GM19351 (cell line): ENCODE data around the gene SH3BP2.
"Not testable (repeated sequence)": the region's sequence is repeated elsewhere in the genome, so short reads cannot be mapped to it uniquely, and the experiment has no call there.

ENCODE experiments used
- ATAC-seq: cut with Tn5 transposase; IDR thresholded peaks from one replicate; pipeline ENCODE4 v1.9.1; 2021; ENCODE audit warnings: mild to moderate bottlenecking, moderate library complexity; ENCODE audit not compliant: unreplicated experiment

SH3BP2 gene

DNA sequence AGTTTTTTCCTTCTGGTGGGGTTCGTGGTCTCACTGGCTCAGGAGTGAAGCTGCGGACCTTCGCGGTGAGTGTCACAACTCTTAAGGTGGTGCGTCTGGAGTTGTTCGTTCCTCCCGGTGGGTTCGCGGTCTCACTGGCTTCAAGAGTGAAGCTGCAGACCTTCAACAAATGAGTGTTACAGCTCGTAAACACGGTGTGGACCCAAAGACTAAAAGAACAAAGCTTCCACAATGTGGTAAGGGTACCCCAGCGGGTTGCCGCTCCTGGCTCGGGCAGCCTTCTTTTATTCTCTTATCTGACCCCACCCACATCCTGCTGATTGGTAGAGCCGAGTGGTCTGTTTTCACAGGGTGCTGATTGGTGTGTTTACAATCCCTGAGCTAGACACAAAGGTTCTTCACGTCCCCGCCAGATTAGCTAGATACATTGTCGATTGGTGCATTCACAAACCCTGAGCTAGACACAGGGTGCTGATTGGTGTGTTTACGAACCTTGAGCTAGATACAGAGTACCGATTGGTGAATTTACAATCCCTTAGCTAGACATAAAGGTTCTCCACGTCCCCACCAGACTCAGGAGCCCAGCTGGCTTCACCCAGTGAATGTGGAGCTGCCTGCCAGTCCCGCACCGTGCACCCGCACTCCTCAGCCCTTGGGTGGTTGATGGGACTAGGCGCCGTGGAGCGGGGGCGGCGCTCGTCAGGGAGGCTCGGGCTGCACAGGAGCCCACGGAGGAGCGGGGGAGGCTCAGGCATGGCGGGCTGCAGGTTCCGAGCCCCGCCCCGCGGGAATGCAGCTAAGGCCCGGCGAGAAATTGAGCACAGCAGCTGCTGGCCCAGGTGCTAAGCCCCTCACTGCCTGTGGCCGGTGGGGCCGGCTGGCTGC is 30.2 kb upstream of the SH3BP2 start:
- ATAC-seq, result not testable (repeated sequence)

DNA sequence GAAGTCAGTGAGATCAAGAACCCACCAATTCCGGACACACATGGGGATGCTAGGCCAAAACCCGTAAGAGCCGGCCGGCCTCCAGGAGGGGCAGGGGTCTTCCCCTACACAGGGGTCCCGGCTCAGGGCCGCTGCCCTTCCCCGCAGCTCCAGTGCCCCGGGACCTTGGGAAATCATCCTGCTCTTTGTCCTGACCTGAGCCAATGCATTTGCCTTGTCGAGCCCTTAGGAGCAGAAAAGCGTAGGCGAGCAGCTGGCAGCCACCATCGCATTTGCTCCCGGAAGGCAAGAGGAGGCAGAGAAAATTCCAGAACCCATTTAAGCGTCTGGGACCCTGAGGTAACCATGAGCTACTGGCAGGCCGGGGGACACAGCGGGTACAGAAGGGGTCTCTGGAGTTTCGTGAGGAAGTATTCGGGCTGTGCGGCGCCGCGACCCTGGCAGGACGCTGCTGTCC is 29.3 kb upstream of the SH3BP2 start:
- ATAC-seq, result no peak

DNA sequence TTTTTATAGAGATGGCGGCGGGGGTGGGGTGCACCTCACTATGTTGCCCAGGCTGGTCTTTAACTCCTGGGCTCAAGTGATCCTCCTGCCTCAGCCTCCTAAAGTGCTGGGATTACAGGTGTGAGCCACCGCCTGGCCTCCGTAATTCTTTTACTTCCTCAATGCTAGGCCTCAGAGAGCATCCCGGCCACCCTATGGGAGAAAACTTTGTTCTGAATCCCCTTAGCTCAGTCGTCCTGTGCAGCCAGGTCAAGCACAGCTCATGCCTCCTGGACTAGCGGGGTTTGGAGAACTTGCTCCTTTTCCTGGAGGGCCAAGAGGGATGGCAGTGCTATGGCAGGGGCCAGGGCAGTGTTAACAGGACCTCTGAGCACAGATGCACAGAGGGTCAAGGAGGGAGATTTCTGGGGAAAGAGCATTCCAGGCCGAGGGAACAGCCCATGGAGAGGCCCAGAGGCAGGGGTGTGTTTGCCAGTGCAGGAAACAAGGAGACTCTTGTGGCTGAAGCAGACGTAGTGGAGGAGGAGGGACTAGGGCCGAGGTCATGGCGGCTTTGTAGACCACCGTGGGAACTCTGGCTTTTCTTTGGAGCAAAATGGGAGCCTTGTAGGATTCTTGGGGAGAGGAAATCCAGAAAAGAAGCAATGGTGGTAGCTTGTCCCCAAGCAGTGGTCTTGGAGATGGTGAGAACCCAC is 26.9 kb upstream of the SH3BP2 start:
- no peak for ATAC-seq

DNA sequence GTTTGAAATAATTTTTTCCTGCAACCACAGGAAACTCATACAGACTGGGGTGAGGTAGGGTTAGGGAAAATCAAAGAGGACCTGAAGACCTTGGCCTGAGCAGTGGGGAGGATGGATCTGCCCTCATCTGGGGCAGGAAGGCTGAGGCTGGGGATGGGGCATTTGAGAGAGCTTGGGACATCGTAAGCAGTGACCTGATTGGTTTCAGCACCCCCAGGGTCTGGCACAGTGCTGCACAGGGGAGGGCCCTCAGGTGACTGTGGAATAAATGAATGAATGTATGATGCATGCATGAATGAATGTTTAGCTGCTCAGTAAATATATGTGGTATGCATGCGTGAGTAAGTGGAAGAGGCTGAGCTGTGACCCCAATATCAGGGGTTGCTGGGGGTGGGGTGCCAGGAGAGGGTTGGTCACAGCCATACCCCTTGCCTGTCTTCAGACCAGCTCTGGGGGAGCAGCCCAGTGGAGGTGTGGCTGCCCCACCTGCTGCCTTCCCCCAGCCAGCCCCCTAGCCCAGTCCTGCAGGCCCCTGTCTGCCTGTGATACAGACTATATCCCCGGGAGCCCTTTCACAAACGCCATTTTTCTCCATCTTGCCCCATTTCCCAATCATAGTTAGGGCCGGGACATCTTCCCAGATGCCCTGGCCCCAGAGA is 25.7 kb upstream of the SH3BP2 start:
- ATAC-seq, result no peak

DNA sequence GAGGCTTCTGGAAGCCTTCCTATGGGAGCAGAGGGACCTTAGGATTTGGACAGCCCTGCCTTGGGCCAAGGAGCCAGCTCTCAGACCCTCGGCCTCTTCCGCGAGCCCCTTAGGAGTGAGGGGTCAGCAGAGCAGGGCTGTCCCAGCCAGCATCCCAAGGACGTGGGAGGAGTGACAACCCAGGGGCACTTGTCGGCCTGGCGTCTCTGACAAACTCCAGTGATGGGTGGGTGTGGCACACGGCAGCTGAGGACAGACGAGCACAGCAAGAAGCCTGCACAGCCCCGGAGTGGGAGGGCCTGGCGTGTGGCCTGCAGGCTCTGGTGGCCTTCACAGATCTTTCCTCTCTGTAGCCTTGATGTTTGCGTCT is 25.2 kb upstream of the SH3BP2 start:
- no peak for ATAC-seq

DNA sequence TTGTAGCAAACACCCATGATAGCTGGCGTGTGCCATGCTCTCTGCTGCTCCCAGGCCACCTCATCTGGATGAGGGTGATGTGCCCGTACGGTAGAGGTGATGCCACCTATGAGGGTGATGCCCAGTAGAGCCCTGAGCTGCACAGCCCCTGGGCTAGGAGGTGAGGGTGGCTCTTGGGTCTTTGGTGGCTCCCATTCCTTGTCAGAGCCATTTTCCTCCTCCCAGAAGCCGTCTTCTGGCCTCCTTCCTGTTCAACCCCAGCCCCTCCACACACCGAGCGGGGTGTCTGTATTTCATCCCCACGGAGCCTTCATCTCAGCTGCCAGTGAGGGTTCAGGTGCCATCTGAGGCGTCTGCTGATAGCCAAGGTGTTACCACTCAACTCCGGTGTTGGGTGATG is 24.8 kb upstream of the SH3BP2 start:
- ATAC-seq, result no peak

DNA sequence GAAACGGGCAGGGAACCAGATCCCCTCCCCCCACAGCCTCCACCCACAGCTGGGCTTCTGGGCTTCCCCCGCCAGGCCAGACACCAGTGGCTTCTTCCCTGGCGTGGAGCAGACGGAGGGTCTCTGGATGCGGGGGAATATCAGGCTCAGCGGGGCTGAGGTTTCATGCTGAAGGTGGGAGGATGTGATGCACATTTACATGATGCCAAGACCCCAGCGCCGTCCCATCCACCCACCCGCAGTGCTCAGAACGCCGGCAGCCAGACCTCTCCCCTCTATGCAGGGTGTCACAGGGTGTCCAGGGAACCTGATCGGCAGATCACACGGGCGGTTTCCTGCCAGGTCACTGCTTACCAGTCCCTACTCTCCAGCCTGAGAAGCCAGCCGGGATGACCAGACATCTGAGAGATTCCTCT is 24.0 kb upstream of the SH3BP2 start:
- ATAC-seq, result no peak

DNA sequence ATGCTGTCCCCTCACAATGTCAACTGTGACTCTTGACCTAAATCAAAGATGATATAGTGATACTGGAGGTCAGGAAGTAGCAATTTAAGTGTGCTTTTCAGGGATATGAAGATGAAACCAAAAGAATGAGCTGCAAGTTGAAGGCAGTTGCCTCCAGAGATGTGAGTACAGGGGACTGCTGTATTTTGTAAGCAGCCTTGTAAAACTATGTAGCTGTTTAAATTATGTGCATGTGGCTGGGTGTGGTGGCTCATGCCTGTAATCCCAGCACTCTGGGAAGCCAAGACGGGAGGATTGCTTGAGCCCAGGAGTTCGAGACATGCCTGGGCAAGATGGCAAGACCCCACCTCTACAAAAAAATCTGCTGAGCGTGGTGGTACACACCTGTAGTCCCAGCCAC is 21.6 kb upstream of the SH3BP2 start:
- ATAC-seq, result no peak

DNA sequence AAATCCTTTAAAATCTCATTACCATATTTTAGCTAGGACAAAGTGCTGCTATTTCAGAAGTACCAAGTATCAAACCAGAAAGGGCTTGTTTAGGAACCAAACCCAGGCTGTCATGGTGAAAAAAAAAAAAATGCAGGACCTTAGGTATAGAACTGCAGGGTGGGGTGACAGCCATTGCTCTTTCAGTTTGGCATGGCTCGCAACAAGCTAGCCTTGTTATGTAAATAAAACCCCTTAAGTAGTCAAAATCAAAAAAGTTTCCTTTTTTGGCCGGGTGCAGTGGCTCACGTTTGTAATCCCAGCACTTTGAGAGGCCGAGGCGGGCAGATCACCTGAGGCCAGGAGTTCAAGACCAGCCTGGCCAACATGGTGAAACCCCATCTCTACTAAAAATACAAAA is 12.2 kb upstream of the SH3BP2 start:
- ATAC-seq, result not testable (repeated sequence)

DNA sequence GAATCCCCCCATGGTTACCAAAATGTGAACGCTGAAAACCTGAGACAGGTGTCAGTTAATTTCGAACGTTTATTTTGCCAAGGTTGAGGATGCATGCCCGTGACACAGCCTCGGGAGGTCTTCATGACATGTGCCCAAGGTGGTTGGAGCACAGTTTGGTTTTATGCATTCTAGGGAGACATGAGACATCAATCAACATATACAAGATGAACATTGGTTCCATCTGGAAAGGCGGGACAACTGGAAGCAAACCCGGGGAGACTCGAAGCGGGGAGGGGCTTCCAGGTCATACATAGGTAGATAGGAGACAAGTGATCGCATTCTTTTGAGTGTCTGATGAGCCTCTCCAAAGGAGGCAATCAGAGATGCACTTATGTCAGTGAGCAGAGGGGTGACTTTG is 11.0 kb upstream of the SH3BP2 start:
- ATAC-seq, result no peak

DNA sequence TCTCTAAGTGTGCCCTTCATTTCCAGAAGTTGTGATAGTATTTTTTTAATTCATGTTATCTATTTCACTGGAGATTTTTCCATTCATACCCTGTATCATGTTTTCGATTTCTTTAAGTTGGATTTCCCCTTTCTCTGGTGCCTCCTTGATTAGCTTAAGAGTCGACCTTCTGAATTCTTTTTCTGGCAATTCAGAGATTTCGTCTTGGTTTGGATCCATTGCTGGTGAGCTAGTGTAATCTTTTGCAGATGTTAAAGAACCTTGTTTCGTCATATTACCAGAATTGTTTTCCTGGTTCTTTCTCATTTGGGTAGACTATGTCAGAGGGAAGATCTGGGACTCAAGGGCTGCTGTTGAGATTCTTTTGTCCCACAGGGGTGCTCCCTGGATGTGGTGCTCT is 9.1 kb upstream of the SH3BP2 start:
- ATAC-seq, result no peak

DNA sequence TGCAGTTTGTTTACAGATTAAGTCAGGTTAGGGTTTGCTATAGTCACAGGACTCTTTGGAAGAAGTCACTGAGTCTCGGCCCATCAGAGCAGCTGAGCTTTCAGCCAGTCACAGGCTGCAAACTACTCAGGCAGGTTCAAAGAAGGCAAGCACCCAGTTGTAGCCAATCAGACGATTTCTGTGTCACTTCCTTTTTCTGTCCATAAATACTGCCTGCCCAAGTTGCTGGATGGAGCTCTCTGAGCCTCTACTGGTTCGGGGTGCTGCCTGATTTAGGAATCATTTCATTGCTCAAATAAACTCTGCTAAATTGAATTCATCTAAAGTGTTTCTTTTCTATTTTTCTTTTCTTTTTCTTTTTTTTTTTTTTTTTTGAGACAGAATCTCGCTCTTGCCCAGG is 7.3 kb upstream of the SH3BP2 start:
- ATAC-seq, result no peak

DNA sequence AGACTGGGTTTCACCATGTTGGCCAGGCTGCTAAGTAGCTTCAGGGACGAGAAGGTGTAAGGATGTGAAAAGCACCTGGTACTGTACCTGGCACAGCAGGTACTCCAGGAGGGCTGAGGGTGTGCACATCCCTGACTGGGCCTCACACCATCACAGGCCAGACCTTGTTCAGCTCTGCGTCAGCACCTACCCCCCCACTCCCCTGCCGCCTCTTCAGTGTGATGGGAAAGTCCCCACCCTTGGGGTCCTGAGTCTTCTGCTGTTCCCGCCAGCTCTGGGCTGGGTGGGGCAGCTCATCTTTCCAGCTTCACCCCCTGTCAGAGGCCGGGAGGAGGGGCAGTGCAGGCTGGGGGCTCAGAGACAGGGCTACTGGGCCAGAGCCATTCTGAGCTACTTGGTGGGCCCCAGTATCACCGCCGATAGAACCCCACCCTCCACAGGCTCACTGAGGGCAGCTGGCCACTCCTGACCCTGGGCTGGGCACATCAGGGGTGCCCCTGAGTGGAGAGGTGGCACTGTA is 6.7 kb upstream of the SH3BP2 start:
- ATAC-seq, result peak; percentile 32

DNA sequence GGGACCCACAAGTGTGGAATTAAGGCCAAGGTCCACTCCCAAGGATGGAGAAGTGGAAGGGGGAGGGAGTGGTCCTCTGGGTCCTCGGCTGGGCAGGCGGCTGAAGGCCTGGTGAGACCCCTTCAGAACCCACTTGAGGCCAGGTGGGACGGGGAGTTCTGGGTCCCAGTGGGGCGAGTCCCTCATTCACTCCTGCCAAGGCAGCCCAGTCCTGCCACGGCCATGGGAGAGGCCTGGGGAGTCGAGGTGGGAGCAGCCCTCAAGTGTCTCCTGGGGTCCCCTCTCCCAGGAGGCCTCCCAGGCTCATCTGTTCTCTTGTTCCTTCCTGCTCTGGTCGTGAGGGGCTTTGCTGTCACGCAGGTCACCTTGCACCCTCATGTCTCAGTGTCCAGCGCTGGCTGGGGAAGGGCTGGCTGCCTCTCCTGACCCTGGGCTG is 6.1 kb upstream of the SH3BP2 start:
- no peak for ATAC-seq

DNA sequence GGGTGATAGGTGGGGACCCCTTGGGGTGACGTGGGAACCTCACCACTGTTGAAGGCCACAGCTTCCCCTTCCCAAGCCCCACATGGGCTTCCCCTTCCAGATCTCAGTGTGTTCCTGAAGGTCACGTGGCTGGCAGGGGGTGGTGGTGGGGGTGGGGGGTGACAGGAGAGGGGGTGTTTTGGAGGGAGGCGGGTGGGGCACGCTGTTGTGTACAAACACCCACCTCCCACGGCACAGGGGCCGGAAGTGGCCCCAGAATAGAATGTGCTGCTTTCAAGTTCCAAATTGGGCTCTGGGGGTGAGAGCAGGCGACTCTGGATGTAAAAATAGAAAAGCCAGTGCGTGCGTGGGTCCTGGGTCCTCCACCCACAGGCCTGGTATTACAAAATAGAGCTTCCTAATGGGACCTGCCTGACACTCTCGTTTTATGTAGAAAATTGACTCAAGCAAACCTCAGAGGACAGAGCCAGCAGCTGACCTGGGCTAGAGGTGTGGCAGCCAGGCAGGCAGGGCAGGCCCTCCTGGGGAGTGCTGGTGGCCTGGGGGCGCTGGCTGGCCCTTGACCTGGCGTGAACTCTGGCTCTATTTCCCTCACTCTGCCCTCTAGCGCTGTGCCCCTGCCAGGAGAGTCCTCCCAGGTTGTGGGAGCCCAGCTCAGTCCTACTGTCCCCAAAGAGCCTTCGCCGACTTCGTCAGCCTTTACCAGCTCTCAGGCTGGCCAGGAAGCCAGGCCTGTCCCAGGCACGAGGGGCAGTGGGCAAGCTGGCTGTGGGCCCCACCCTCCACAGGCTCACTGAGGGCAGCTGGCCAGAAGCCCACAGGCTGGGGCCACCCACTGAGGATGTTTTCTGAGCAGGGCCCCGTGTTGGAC is 5.4 kb upstream of the SH3BP2 start:
- ATAC-seq, result peak; percentile 77

DNA sequence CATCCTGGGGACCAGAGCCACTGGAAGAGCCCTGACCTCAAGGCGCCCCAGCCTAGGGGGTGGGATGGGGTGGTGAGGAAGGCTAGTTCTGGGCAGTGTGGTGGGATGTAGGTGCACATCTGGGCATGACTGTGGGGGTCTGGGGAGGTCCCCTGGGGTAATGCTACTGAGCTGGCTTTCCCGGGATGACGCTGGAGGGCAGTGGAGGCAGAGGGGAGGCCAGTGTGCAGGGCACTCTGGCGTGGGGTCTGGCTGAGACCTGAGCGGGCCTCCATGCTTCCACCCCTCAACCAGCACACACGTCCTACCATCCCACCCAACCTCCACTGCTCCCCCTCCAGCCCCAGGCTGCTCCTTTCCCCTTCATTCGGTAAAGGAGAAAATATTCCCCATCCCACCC is 4.8 kb upstream of the SH3BP2 start:
- ATAC-seq, result no peak

DNA sequence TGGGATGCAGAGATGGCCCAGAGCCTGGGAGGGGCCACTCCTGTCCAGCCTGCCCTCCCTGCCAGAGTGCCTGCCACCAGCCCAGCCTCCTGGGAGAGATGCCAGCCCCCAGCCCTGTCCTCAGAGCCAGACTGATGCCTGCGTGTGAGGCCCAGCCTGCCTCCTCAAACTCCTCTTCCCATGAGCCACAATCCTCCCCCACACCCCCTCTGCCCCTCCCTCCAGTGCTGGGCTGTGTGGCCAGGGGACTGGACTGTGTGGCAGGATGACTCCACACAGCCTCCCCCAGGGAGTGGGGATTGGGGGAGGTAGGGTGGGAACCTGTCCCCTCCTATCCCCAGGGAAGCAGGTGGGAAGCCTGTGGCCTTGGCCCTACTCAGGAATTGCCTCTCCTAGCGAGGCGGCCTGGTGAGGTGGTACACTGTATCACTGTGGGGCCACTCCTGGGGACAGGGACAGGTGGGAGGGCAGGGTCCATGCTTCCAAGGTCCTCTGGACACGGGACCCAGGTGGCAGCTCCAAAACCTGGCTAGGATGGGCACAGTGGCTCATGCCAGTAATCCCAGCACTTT is 4.3 kb upstream of the SH3BP2 start:
- ATAC-seq, result no peak

DNA sequence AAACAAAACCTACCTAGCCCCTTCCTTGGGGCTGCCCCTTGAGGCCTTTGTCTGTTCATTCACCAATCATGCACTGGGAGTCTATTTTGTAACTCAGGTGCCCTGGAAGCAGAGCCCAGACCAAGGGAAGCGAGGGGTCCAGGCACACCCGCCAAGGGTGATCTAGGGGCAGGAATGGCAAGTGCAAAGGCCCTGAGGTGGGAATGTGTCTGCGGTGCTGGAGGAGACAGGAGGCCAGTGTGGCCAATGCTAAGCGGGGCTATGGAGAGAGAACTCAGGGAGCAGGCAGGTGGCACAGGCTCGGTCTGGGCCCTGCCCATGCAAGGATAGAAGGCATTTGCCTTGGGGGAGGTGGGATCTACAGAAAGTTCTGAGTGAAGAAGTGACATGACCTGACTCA is 3.5 kb upstream of the SH3BP2 start:
- no peak for ATAC-seq

DNA sequence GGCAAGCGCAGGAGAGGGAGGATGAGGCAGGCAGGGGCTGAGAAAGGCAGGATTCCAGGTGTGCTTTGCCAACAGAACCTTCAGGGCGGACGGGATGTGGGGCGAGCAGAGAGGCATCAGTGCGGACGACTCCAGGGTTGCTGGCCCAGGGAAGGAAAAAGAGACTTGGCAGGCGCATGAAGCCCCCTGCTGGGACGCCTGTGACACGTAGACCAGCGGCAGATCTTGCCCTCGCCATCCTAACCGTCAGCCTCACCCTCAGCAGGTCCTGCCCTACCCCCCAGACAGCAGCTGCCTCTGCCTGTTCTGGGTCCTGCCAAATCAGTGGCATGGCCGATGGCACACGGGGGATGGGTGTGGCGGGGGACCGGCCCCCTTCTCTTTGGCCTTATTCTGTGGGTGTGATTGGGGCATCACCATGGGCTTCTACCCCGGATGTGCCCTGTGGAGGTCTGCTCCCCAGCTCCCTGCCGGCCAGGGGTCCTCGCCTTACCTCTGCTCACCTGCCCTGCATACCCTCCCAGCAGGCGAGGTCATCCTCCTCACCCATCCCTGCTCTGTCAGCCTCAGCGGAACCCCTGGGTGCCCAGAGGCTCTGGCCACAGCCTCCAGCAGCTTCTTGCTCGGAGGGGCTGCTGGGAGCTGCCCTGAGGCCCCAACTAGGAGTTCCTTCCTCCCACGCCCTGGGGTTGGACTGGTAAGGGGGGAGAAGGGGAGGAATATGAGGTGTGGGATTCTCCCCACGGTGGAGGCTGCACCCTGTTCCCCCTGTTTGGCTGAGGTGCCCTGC is 2.9 kb upstream of the SH3BP2 start:
- ATAC-seq, result no peak
